NT2/D1 (cell line): ENCODE data around the gene SMAD6.

Experiments
- SUZ12 ChIP-seq: IDR thresholded peaks from 2 replicates; pipeline ENCODE4 v1.6.1; 2011; ENCODE audit not compliant: insufficient read length, insufficient read depth; ENCODE audit errors: extremely low read depth
- ZNF274 ChIP-seq: IDR thresholded peaks from 2 replicates; pipeline ENCODE4 v1.6.1; 2011; ENCODE audit warnings: mild to moderate bottlenecking, low read depth, low read length

- no peak for TF ChIP-seq SUZ12
- TF ChIP-seq ZNF274 = no peak
Measured at GRCh38 chr15:66772604-66773128, 70.6 kb downstream of the SMAD6 start.
